Mesendoderm (in vitro differentiated cells): Measurements from ENCODE around the gene AADAC.
"Not testable (repeated sequence)": the region's sequence is repeated elsewhere in the genome, so short reads cannot be mapped to it uniquely, and the experiment has no call there.

ENCODE experiments used
- DNase-seq: peaks from one replicate; pipeline ENCODE4 v3.0.0; 2013
- H2AK5ac ChIP-seq: 2 replicates; pipeline ENCODE4 v1.6.1; 2013; ENCODE audit warnings: low read length, inconsistent platforms
- H2BK120ac ChIP-seq: 2 replicates; pipeline ENCODE4 v1.6.1; 2013; ENCODE audit warnings: low read depth, mild to moderate bottlenecking, low read length, moderate library complexity, mixed read lengths
- H2BK15ac ChIP-seq: replicated peaks from 2 replicates; pipeline ENCODE4 v1.6.1; 2013; ENCODE audit warnings: low read depth, mild to moderate bottlenecking, moderate library complexity
- H2BK5ac ChIP-seq: 2 replicates; pipeline ENCODE4 v1.6.1; 2013; ENCODE audit warnings: low read length, inconsistent platforms
- H3K18ac ChIP-seq: 2 replicates; pipeline ENCODE4 v1.6.1; 2013; ENCODE audit warnings: mild to moderate bottlenecking, low read length, mixed read lengths
- H3K23ac ChIP-seq: one replicate; pipeline ENCODE4 v1.6.1; 2013; ENCODE audit warnings: low read length
- H3K27ac ChIP-seq: 2 replicates; pipeline ENCODE4 v1.5.1; 2013; ENCODE audit warnings: low read depth, mild to moderate bottlenecking, inconsistent platforms, low read length, moderate library complexity
- H3K27me3 ChIP-seq: 2 replicates; pipeline ENCODE4 v1.6.1; 2013; ENCODE audit warnings: low read length, control low read depth, mild to moderate bottlenecking, inconsistent platforms; ENCODE audit not compliant: insufficient read depth, poor library complexity
- H3K36me3 ChIP-seq: 2 replicates; pipeline ENCODE4 v1.6.1; 2013; ENCODE audit warnings: low read length, inconsistent platforms; ENCODE audit not compliant: control insufficient read depth, insufficient read depth
- H3K4ac ChIP-seq: one replicate; pipeline ENCODE4 v1.6.1; 2013; ENCODE audit warnings: low read depth, mild to moderate bottlenecking, low read length, moderate library complexity
- H3K4me1 ChIP-seq: 2 replicates; pipeline ENCODE4 v1.6.1; 2013; ENCODE audit warnings: low read depth, low read length, inconsistent platforms; ENCODE audit not compliant: control insufficient read depth
- H3K4me2 ChIP-seq: 2 replicates; pipeline ENCODE4 v1.6.1; 2013; ENCODE audit warnings: low read length
- H3K4me3 ChIP-seq: 2 replicates; pipeline ENCODE4 v1.5.1; 2013; ENCODE audit warnings: mild to moderate bottlenecking, low read length
- H3K56ac ChIP-seq: one replicate; pipeline ENCODE4 v1.6.1; 2013; ENCODE audit warnings: low read length
- H3K79me1 ChIP-seq: 2 replicates; pipeline ENCODE4 v1.6.1; 2013; ENCODE audit warnings: low read length, inconsistent platforms
- H3K79me2 ChIP-seq: 2 replicates; pipeline ENCODE4 v1.6.1; 2013; ENCODE audit warnings: mild to moderate bottlenecking, low read length; ENCODE audit not compliant: control insufficient read depth, insufficient read depth
- H3K9ac ChIP-seq: 2 replicates; pipeline ENCODE4 v1.6.1; 2013; ENCODE audit warnings: low read length, inconsistent platforms
- H4K5ac ChIP-seq: one replicate; pipeline ENCODE4 v1.6.1; 2013; ENCODE audit warnings: low read length
- H4K8ac ChIP-seq: one replicate; pipeline ENCODE4 v1.6.1; 2013; ENCODE audit warnings: low read depth, mild to moderate bottlenecking, control low read depth, low read length, moderate library complexity
- WGBS: extraction: QIAGEN DNeasy Blood & Tissue Kit; methylation state at CpG from one replicate; pipeline ENCODE4 v1.1.7; 2013; ENCODE audit warnings: low lambda C conversion rate, missing lambda C conversion rate; ENCODE audit not compliant: insufficient coverage; ENCODE audit errors: extremely low coverage; 5-methylcytosine and 5-hydroxymethylcytosine counted together

AADAC gene

DNA sequence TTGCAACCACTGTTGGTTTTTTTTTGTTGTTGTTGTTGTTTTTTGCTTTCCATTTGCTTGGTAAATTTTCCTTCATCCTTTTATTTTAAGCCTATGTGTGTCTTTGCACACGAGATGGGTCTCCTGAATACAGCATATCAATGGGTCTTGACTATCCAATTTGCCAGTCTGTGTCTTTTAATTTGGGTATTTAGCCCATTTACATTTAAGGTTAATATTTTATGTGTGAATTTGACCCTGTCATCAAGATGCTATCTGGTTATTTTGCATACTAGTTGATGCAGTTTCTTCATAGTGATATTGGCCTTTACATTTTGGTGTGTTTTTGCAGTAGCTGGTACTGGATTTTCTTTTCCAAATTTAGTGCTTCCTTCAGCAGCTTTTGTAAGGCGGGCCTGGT, 36.1 kb downstream of the AADAC start:
- H3K4ac ChIP-seq, H3K27me3 ChIP-seq, H3K79me1 ChIP-seq, H3K4me2 ChIP-seq, H2BK5ac ChIP-seq, H3K79me2 ChIP-seq, H3K4me1 ChIP-seq, DNase-seq, H3K9ac ChIP-seq, H4K5ac ChIP-seq, H2BK15ac ChIP-seq, H3K27ac ChIP-seq, H2AK5ac ChIP-seq, H3K36me3 ChIP-seq, H3K4me3 ChIP-seq, H3K18ac ChIP-seq, H2BK120ac ChIP-seq, H4K8ac ChIP-seq, H3K23ac ChIP-seq, H3K56ac ChIP-seq: not testable (repeated sequence)
- no CpG with 5 or more reads among the region's 2 CpGs for WGBS

DNA sequence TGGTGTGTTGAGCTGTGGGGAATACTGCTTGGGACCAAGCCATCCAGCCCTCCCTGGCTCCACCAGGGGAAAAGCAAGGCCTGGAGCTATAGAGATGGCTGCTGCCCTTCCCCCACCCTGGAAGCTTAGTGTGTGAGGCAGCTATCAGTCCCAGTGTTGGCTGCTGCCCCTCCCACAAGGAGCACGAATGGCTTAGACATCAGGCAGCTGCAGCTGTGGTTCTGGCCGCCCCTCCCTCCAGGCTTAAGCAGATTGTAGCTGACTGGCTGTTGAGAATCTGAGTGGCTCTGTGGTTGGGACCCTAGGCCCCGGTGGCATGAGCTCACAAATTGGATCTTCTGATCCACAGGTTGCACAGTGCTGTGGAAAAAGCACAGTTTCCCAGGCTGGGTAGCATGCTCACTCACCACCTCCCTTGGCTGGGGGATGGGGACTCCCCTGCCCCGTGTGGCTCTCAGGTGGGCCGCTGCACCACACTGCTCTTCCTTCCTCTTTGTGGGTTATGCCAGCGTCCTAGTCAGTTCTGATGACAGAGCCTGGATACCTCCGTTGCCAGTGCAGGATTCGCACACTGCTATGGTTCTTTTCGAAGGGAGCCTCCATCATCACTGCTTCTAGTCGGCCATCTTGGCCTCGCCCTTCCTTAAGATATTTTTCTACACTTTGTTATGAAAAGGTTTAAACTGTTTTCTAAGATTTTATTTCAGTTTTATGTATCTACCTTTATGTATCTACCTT, 38.3 kb downstream of the AADAC start:
- no CpG with 5 or more reads among the region's 11 CpGs for WGBS
- no peaks in the 10 kb centered on the region for H3K79me2 ChIP-seq
- DNase-seq: peak; percentile 48

DNA sequence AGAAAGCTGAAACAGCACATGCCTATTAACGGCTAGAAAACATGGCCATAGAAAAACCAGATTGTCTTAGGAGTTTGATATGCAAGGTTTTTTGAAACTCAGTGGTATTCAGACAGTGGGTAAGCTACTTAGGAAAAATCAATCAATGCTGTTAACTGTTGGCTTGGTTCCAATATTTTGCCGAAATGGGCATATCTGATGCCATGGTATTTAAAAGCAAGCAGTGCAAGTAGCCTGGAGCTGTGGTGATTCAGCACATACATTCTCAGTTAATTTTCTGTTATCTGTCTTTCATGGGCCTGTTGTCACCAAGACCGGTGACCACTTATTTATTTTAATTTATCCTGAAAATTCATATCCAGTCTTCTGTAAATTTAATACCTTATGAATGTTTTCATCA, 42.2 kb downstream of the AADAC start:
- H4K8ac ChIP-seq: no peak overlapping the region
- H3K27ac ChIP-seq: no peak overlapping the region
- no peaks in the 10 kb centered on the region for H3K79me2 ChIP-seq
- H3K23ac ChIP-seq: no peak overlapping the region
- no peak overlapping the region for H3K56ac ChIP-seq
- no peak overlapping the region for H3K4me2 ChIP-seq
- no peak overlapping the region for H3K9ac ChIP-seq
- H2AK5ac ChIP-seq: no peak overlapping the region
- no peaks in the 10 kb centered on the region for H3K4me1 ChIP-seq
- H2BK5ac ChIP-seq: no peak overlapping the region
- H2BK15ac ChIP-seq: no peak overlapping the region
- H3K36me3 ChIP-seq: no peaks in the 10 kb centered on the region
- H3K4ac ChIP-seq: no peak overlapping the region
- no peak for DNase-seq
- H4K5ac ChIP-seq: no peak overlapping the region
- H3K4me3 ChIP-seq: no peak overlapping the region
- no peak overlapping the region for H3K18ac ChIP-seq
- H3K79me1 ChIP-seq: no peaks in the 10 kb centered on the region
- no peaks in the 10 kb centered on the region for H3K27me3 ChIP-seq
- H2BK120ac ChIP-seq: no peak overlapping the region
- no CpG with 5 or more reads among the region's 3 CpGs for WGBS

More for the DNA sequence above, 38.3 kb downstream of the AADAC start:
- Histone ChIP-seq H3K27me3 (no peaks in the 10 kb centered on the region), H3K36me3 (no peaks in the 10 kb centered on the region), H3K9ac (no peak overlapping the region), H3K56ac (no peak overlapping the region), H3K4ac (no peak overlapping the region), H2BK15ac (no peak overlapping the region), H2AK5ac (no peak overlapping the region), H3K23ac (no peak overlapping the region), H2BK120ac (no peak overlapping the region), H2BK5ac (no peak overlapping the region), H4K8ac (no peak overlapping the region), H3K4me2 (no peak overlapping the region), H3K4me1 (no peaks in the 10 kb centered on the region), H3K4me3 (no peak overlapping the region), H3K18ac (no peak overlapping the region), H3K27ac (no peak overlapping the region), H4K5ac (no peak overlapping the region), H3K79me1 (no peaks in the 10 kb centered on the region)

DNA sequence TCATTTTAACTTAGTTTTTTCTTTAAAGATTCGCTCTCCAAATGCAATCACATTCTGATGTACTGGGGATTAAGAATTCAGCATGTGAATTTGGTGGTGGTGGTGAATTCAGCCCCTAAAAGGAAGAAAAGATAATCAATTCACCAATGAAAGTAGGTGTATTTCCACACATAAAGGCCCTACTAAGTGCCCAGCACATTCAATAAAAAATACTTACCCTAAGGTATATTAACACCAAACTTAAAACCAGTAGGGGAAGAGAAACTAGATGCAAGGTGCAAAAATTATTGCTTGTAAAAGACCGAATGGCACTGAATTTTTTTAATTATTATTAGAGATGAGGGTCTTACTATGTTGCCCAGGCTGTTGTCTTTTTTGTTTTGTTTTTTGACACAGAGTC, 42.7 kb downstream of the AADAC start:
- no peak overlapping the region for H2BK120ac ChIP-seq
- H3K36me3 ChIP-seq: no peaks in the 10 kb centered on the region
- no CpG with 5 or more reads among the region's 2 CpGs for WGBS
- H3K4me3 ChIP-seq: no peak overlapping the region
- no peaks in the 10 kb centered on the region for H3K79me1 ChIP-seq
- no peak overlapping the region for H3K27ac ChIP-seq
- no peak overlapping the region for H3K56ac ChIP-seq
- H3K4me2 ChIP-seq: no peak overlapping the region
- DNase-seq: no peak
- H2BK15ac ChIP-seq: no peak overlapping the region
- H3K9ac ChIP-seq: no peak overlapping the region
- H2BK5ac ChIP-seq: no peak overlapping the region
- H4K5ac ChIP-seq: no peak overlapping the region
- H3K4me1 ChIP-seq: no peaks in the 10 kb centered on the region
- no peak overlapping the region for H3K18ac ChIP-seq
- H4K8ac ChIP-seq: no peak overlapping the region
- no peak overlapping the region for H2AK5ac ChIP-seq
- H3K23ac ChIP-seq: no peak overlapping the region
- H3K27me3 ChIP-seq: no peaks in the 10 kb centered on the region
- H3K4ac ChIP-seq: no peak overlapping the region
- no peaks in the 10 kb centered on the region for H3K79me2 ChIP-seq

DNA sequence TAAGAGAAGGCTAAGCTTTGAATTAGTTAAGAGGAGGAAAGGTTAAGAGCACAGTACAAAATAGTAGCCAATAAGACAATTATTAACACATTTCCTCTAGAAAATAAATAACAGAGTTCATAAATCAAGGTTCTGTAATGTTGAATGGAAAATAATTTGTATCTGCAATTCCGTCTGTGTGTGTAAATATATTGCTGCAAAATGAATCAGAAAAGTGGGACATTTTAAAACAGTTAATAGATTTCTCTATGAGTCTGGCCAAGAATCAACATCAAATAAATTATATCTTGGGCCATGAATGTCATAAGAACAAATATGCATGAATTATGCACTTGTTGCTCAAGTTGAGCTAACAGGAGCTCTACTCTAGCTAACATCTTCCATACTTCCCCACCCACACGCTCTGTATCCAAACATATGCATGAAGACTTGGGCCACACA, 45.3 kb downstream of the AADAC start:
- no peaks in the 10 kb centered on the region for H3K27me3 ChIP-seq
- no CpG with 5 or more reads among the region's 2 CpGs for WGBS
- no peak for DNase-seq
- no peak overlapping the region for H3K23ac ChIP-seq
- H2AK5ac ChIP-seq: no peak overlapping the region
- no peak overlapping the region for H3K4me2 ChIP-seq
- no peak overlapping the region for H3K18ac ChIP-seq
- H2BK5ac ChIP-seq: no peak overlapping the region
- no peak overlapping the region for H3K56ac ChIP-seq
- H3K79me1 ChIP-seq: no peaks in the 10 kb centered on the region
- no peaks in the 10 kb centered on the region for H3K79me2 ChIP-seq
- no peaks in the 10 kb centered on the region for H3K4me1 ChIP-seq
- H3K9ac ChIP-seq: no peak overlapping the region
- no peak overlapping the region for H3K27ac ChIP-seq
- no peak overlapping the region for H3K4ac ChIP-seq
- no peak overlapping the region for H4K5ac ChIP-seq
- H2BK120ac ChIP-seq: no peak overlapping the region
- H3K4me3 ChIP-seq: no peak overlapping the region
- H4K8ac ChIP-seq: no peak overlapping the region
- H2BK15ac ChIP-seq: no peak overlapping the region
- no peaks in the 10 kb centered on the region for H3K36me3 ChIP-seq

DNA sequence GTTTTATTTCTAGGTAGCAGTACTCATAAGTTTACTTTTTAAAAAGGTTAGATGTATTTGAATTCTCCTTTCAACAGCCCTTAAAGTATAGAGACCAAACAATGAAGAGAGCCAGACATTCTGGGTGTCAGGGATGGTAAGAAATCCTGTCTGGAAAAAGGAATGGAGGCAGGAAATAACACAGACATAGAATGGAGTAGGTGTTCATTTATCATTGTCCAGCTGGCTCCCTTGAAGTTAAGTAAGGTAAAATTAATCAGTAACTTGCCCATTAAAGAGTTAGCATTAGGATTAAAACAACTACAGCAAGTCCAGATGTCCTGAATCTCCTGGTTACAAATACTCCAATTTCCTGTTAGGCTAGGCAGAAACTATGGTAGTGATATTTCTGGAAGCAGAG, 46.0 kb downstream of the AADAC start:
- H3K23ac ChIP-seq: no peak overlapping the region
- no peak overlapping the region for H2AK5ac ChIP-seq
- H2BK5ac ChIP-seq: no peak overlapping the region
- no peak overlapping the region for H4K8ac ChIP-seq
- H3K27ac ChIP-seq: no peak overlapping the region
- H3K4ac ChIP-seq: no peak overlapping the region
- DNase-seq: no peak
- H3K4me2 ChIP-seq: no peak overlapping the region
- H3K18ac ChIP-seq: no peak overlapping the region
- H3K79me1 ChIP-seq: no peaks in the 10 kb centered on the region
- no peak overlapping the region for H3K56ac ChIP-seq
- H3K79me2 ChIP-seq: no peaks in the 10 kb centered on the region
- no peak overlapping the region for H2BK120ac ChIP-seq
- no peak overlapping the region for H3K4me3 ChIP-seq
- no peaks in the 10 kb centered on the region for H3K27me3 ChIP-seq
- H2BK15ac ChIP-seq: no peak overlapping the region
- H3K4me1 ChIP-seq: no peaks in the 10 kb centered on the region
- no peaks in the 10 kb centered on the region for H3K36me3 ChIP-seq
- no peak overlapping the region for H3K9ac ChIP-seq
- H4K5ac ChIP-seq: no peak overlapping the region
